Endothelial cell of umbilical vein (primary cell): ENCODE measurements around the gene ZNF44. TPM values are rescaled to one million over a fixed set of nuclear protein-coding genes. Genes with fewer than 3 reads are reported as not detected.

Experiments
- BruUV-seq: library from RNA; stranded (reverse); fragments of 400-500 nt; replicated peaks from 2 replicates; lab custom pipeline; 2021; lab: Mats Ljungman, UMichigan
- CTCF ChIA-PET: fragments of 300-600, 350-600 bp; sonication (Branson Sonifier 250); formaldehyde crosslinking; loops from one replicate; lab custom pipeline; 2021; ENCODE audit warnings: antibody characterized with exemption, inconsistent platforms; lab: Charles Lee
- POLR2A ChIA-PET: fragments of 300-600, 350-600 bp; sonication (Branson Sonifier 250); formaldehyde crosslinking; loops from one replicate; lab custom pipeline; 2021; ENCODE audit warnings: antibody characterized with exemption, inconsistent platforms; lab: Charles Lee
- DNase-seq: peaks from one replicate; pipeline ENCODE4 v3.0.0-alpha.2; 2011; ENCODE audit warnings: low read depth, low spot score
- FAIRE-seq: peaks from 2 replicates; lab custom pipeline; 2011; peaks lifted over from hg19 to GRCh38; lab: Jason Lieb, UNC
- H2AFZ ChIP-seq: 2 replicates; pipeline ENCODE4 v1.6.0; 2012; ENCODE audit warnings: low read depth, low read length, control low read depth, inconsistent platforms
- H3K27ac ChIP-seq: 2 replicates; pipeline ENCODE4 v1.5.1; 2011; ENCODE audit warnings: low read depth, mild to moderate bottlenecking, control low read depth, low read length, moderate library complexity; ENCODE audit not compliant: insufficient read depth
- H3K27me3 ChIP-seq, 2 experiments: 2 replicates each; pipeline versions ENCODE4 v1.6.0 to v1.6.1; 2011; ENCODE audit warnings: low read length in 2 of 2, mixed read lengths in 1 of 2; ENCODE audit not compliant: control insufficient read depth in 2 of 2, insufficient read depth in 2 of 2
- H3K36me3 ChIP-seq, 2 experiments: 2 replicates in 1 of 2; 3 replicates in 1 of 2; pipeline ENCODE4 v1.5.1; 2011; ENCODE audit warnings: low read length in 2 of 2, mild to moderate bottlenecking in 1 of 2, moderate library complexity in 1 of 2; ENCODE audit not compliant: control insufficient read depth in 2 of 2, insufficient read depth in 2 of 2; ENCODE audit errors: extremely low read depth in 1 of 2
- H3K4me1 ChIP-seq: 3 replicates; pipeline ENCODE4 v1.5.1; 2011; ENCODE audit warnings: mild to moderate bottlenecking, low read length; ENCODE audit not compliant: control insufficient read depth, insufficient read depth; ENCODE audit errors: extremely low read depth
- H3K4me2 ChIP-seq: 2 replicates; pipeline ENCODE4 v1.6.1; 2011; ENCODE audit warnings: low read length, control low read depth, mixed read lengths; ENCODE audit not compliant: insufficient read depth
- H3K4me3 ChIP-seq, 3 experiments: fragments of 200-600 bp in 1 of 3; sonication (generic), shearing (Covaris generic) in 1 of 3; replicated peaks in 1 of 3; 2 replicates each; pipeline ENCODE4 v1.5.1; 2011 to 2016; ENCODE audit warnings: control low read depth in 3 of 3, low read length in 3 of 3, mild to moderate bottlenecking in 2 of 3, inconsistent platforms in 1 of 3, low read depth in 1 of 3, moderate library complexity in 1 of 3; ENCODE audit not compliant: insufficient read depth in 1 of 3
- H3K79me2 ChIP-seq: 2 replicates; pipeline ENCODE4 v1.6.0; 2012; ENCODE audit warnings: low read length, inconsistent platforms; ENCODE audit not compliant: control insufficient read depth, insufficient read depth
- H3K9ac ChIP-seq: replicated peaks from 2 replicates; pipeline ENCODE3; 2011; ENCODE audit warnings: low read length, control low read depth; ENCODE audit not compliant: insufficient read depth; ENCODE audit errors: extremely low read depth
- H3K9me1 ChIP-seq: replicated peaks from 3 replicates; pipeline ENCODE4 v1.6.0; 2011; ENCODE audit warnings: mild to moderate bottlenecking, low read length; ENCODE audit not compliant: control insufficient read depth, insufficient read depth; ENCODE audit errors: extremely low read depth
- H3K9me3 ChIP-seq: replicated peaks from 2 replicates; pipeline ENCODE4 v1.5.1; 2012; ENCODE audit warnings: low read length, inconsistent platforms; ENCODE audit not compliant: control insufficient read depth, insufficient read depth
- H4K20me1 ChIP-seq: replicated peaks from 2 replicates; pipeline ENCODE3; 2011; ENCODE audit warnings: mild to moderate bottlenecking, low read length; ENCODE audit not compliant: control insufficient read depth, insufficient read depth; ENCODE audit errors: extremely low read depth
- EZH2 ChIP-seq: IDR thresholded peaks from 2 replicates; pipeline ENCODE4 v1.6.1; 2012; ENCODE audit warnings: borderline replicate concordance, low read depth, mild to moderate bottlenecking, moderate library complexity, low read length, inconsistent platforms; ENCODE audit not compliant: severe bottlenecking
- FOS ChIP-seq: IDR thresholded peaks from 2 replicates; pipeline ENCODE4 v1.6.1; 2011; ENCODE audit warnings: mild to moderate bottlenecking, low read length, moderate library complexity, borderline replicate concordance; ENCODE audit not compliant: insufficient read depth
- GATA2 ChIP-seq: IDR thresholded peaks from 2 replicates; pipeline ENCODE4 v1.7.0; 2011; ENCODE audit warnings: low read depth, mild to moderate bottlenecking, moderate library complexity, mixed read lengths, low read length; ENCODE audit not compliant: insufficient read length, insufficient read depth
- JUN ChIP-seq: IDR thresholded peaks from 2 replicates; pipeline ENCODE4 v1.6.1; 2011; ENCODE audit warnings: borderline replicate concordance, low read depth; ENCODE audit not compliant: insufficient read length, insufficient read depth
- MYC ChIP-seq: IDR thresholded peaks from one replicate; pipeline ENCODE4 v1.6.1; 2011; ENCODE audit warnings: mild to moderate bottlenecking, low read depth, low read length
- POLR2A ChIP-seq: IDR thresholded peaks from 2 replicates; pipeline ENCODE4 v1.6.1; 2012; ENCODE audit warnings: low read depth, mild to moderate bottlenecking, control low read depth, low read length
- POLR2AphosphoS5 ChIP-seq: IDR thresholded peaks from 2 replicates; pipeline ENCODE4 v1.6.1; 2012; ENCODE audit warnings: low read depth, mild to moderate bottlenecking, control low read depth, low read length, moderate library complexity; ENCODE audit not compliant: insufficient read depth
- dilution Hi-C: fragments of 300-500 bp; cut with MboI; formaldehyde crosslinking; loops from one replicate; pipeline ENCODE4 v1.15.0; 2019; ENCODE audit warnings: low sequenced_read_pairs; ENCODE audit not compliant: extremely low pct_ligation_motif_present
- intact Hi-C: fragments of 100-400 bp; cut with micrococcal nuclease; formaldehyde crosslinking; loops from one replicate; pipeline ENCODE4 v1.10.0; 2022
- polyA plus RNA-seq, 4 experiments: library from polyadenylated mRNA; depleted of rRNA in 3 of 4; stranded (reverse) in 3 of 4; unstranded in 1 of 4; fragments of >200 nt; gene quantifications; 2 replicates each; pipeline versions ENCODE4 v1.2.1 to v1.2.3, GENCODE V29; 2011 to 2012; ENCODE audit warnings: missing spikeins in 1 of 4
- total RNA-seq: library from RNA; stranded (reverse); gene quantifications from 2 replicates; pipeline ENCODE4 v1.2.3, GENCODE V29; 2021
- TF ChIP-seq, protein P1 (sequence below): IDR thresholded peaks from 2 replicates; pipeline ENCODE4 v1.6.1; 2011; ENCODE audit not compliant: insufficient read depth, insufficient read length
- TF ChIP-seq, protein P2 (sequence below), 2 donors: IDR thresholded peaks; 1 replicate in 1 of 2; 2 replicates in 1 of 2; pipeline ENCODE4 v1.5.1; 2011; ENCODE audit warnings: low read length in 2 of 2, mild to moderate bottlenecking in 2 of 2, moderate library complexity in 2 of 2, control low read depth in 1 of 2, inconsistent platforms in 1 of 2, low read depth in 1 of 2; ENCODE audit not compliant: insufficient read depth in 1 of 2; ENCODE audit errors: extremely low read depth in 1 of 2

ZNF44 gene
- total and polyA plus RNA-seq, 2 donors (not counting 3 experiments of a cell fraction or from before 2014, with no cell fraction given), result 2.1 to 7.4 TPM

DNA sequence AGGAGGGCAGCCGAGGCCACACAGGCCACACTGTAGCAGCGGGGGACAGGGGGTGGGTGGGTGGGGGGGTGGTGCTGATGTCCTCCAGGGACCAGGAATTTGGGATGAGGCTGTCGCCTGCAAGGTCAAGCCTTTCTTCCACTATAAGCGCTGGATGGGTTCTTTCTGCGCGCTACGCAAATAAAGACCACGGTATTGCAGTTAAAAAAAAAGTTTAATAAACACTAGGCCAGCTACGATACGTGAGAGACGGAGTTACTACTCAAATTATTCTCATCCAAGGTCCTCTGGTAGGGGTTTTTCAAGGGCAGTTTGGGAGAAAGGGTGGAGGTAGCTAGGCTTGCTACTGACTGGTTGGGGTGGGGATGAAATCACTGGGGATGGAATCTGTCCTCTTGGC, 508 bp upstream of the ZNF44 start:
- intact Hi-C loops (no loop called here), dilution Hi-C loops (no loop called here)
- Histone ChIP-seq H3K4me2 (no peak overlapping the region), H3K36me3 (no peaks in the 10 kb centered on the region), H2AFZ (peak overlapping the region; percentile 93), H3K9ac (no peak overlapping the region), H3K9me1 (no peaks in the 10 kb centered on the region), H3K27me3 (no peaks in the 10 kb centered on the region), H4K20me1 (no peaks in the 10 kb centered on the region), H3K27ac (no peak overlapping the region), H3K4me1 (peaks cover 3% of the 10 kb centered on the region), H3K79me2 (peaks cover 7% of the 10 kb centered on the region), H3K9me3 (no peaks in the 10 kb centered on the region), H3K4me3 (peak overlapping the region in 2 of 3 experiments; percentile 63 to 91)
- BruUV-seq, result no TSS peak
- DNase-seq (no peak), FAIRE-seq (no peak)
- TF ChIP-seq POLR2AphosphoS5 (no peak), MYC (no peak), JUN (no peak), FOS (no peak), GATA2 (no peak), EZH2 (no peak), POLR2A (no peak)
- TF ChIP-seq, protein P1, sequence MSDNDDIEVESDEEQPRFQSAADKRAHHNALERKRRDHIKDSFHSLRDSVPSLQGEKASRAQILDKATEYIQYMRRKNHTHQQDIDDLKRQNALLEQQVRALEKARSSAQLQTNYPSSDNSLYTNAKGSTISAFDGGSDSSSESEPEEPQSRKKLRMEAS, result no peak
- TF ChIP-seq, protein P2, sequence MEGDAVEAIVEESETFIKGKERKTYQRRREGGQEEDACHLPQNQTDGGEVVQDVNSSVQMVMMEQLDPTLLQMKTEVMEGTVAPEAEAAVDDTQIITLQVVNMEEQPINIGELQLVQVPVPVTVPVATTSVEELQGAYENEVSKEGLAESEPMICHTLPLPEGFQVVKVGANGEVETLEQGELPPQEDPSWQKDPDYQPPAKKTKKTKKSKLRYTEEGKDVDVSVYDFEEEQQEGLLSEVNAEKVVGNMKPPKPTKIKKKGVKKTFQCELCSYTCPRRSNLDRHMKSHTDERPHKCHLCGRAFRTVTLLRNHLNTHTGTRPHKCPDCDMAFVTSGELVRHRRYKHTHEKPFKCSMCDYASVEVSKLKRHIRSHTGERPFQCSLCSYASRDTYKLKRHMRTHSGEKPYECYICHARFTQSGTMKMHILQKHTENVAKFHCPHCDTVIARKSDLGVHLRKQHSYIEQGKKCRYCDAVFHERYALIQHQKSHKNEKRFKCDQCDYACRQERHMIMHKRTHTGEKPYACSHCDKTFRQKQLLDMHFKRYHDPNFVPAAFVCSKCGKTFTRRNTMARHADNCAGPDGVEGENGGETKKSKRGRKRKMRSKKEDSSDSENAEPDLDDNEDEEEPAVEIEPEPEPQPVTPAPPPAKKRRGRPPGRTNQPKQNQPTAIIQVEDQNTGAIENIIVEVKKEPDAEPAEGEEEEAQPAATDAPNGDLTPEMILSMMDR (IDR thresholded peaks at IDR 0.05; ENCODE audit: extremely low read depth in 1 of 2, insufficient read depth in 1 of 2, low read depth in 1 of 2, low read length in 2 of 2), result no peak
- POLR2A ChIA-PET, result no interaction called here
- CTCF ChIA-PET, result interaction anchor here (1.0 to 1.3 kb wide), 2 partner anchors 204 to 371 kb away, joined by 3 read pairs; no protein-coding TSS in a partner anchor
